NCI-H226 (cell line): ENCODE data around the gene NLK.
"Not testable (repeated sequence)": the region's sequence is repeated elsewhere in the genome, so short reads cannot be mapped to it uniquely, and the experiment has no call there.

Source experiments
- DNase-seq: peaks from one replicate; pipeline ENCODE4 v3.0.0-alpha.2; 2015

Gene NLK

DNA sequence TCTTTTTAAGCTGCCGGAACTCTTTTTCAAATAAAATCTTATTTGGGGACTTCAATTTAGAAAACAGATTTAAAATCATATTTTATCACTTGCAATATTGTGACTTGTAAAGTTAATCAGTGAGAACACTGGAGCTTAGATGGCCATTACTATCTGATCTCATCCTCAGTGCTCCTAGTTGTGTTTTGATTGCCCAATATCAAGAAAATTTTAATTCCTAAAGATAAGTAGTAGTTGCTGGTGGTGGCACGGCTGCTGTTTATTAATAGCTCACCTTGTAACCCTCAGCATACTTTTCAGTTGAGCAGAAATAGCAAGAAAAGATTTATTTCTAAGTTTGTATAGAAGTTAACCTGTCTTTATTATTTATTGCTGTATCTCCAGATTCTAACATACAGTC lies 124.0 kb downstream of the NLK start:
- no peak for DNase-seq

- DNase-seq, result no peak
These were observed 127.3 kb downstream of the NLK start for GRCh38 chr17:28169621-28170349.

GRCh38 chr17:28170771-28171170 lies 128.3 kb downstream of the NLK start:
- no peak for DNase-seq

DNA sequence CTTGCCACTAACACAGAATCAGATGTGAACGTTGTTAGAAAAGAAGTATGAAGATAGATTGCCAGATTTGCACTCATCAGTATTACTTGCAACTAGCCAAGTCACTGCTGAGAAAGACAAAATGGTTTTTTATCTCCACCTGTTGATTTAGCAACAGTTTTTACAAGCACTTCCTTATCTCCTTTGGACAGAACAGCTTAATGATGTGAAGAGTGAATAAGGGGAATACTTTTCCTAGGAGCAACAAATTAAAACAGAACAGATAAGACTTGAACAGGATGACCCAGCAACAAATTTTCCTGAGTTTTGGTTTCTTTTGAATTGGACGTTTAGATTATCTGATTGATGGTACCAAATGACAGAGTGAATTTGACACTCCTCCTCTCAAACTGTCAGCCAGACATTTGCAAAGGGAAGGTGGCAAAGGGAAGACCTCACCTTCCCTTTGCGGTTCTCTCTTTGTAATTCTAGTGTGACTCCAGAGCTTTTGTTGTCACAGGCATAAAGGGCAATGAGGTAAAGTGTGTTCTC lies 130.6 kb downstream of the NLK start:
- DNase-seq, result peak; percentile 43

GRCh38 chr17:28173801-28174200 lies 131.3 kb downstream of the NLK start:
- peak; percentile 13 for DNase-seq

DNA sequence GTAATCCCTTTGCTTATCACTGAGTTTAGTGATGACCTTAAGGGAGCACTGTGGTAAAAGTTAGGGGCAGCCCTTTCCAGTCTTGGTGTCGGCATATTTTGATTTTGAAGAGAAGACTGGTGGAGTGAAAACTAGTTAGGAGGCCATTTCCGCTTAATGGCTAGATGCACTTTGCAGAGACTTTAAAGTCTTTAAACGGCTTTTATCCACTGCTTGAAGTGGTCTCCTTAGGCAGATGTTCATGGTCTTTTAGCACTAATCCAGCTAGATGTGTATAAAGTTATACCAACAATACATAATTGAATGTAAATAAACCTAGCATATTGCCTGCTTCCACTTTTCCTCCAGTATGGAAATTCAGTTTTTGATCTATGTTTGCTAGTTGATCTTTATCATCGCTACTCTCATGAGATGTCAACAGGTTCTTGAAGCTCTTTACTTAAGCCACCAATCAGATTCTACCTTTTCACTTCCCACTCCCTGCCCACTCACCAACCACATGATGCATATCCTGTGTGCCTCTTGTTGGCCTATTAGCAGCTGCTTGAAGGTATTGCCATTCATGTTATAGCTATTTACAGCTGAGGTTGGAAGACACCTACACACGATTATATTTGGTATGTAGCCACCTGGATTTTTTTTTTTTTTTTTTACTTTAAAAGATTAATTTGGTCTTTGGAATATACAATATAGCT lies 132.0 kb downstream of the NLK start:
- no peak for DNase-seq

DNA sequence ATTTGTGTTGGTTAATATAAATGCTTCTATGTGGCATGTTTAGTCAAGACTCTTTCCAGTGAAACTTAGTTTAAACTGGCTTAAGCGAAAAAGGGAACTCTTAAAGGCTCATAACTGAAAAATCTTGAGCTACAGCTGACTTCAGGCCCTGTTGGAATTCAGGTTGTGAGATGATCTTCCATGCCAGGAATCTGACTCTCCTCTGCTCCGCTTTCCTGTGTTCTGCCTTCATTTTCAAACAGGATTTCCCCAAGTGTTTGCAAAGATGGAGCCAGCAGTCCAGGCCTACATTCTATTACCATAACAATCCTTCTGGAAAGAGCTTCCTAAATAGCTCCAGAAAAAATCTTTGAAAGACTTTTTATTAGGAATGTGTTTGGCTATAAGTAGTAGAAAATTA lies 134.9 kb downstream of the NLK start:
- no peak for DNase-seq

DNA sequence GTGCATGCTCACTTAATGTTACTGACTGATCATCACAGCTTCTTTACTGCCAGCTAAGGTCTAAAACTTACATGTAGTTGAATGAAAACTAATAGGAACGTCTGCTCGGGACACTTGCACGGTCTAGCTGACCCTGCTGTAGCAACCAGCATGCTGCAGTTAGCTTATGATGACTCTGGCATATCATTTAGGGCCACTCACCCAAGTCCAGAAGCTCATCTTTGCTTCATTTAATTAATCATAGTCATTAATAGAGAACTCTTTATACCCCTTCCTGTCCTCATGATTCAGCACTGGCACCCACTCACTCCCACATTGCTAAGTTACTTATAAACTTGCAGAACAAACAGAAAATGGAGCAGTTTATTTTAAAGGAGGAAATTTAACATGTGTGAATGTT lies 136.3 kb downstream of the NLK start:
- DNase-seq, result no peak

GRCh38 chr17:28180449-28180848 lies 138.0 kb downstream of the NLK start:
- no peak for DNase-seq

GRCh38 chr17:28181568-28181967 lies 139.1 kb downstream of the NLK start:
- no peak for DNase-seq

DNA sequence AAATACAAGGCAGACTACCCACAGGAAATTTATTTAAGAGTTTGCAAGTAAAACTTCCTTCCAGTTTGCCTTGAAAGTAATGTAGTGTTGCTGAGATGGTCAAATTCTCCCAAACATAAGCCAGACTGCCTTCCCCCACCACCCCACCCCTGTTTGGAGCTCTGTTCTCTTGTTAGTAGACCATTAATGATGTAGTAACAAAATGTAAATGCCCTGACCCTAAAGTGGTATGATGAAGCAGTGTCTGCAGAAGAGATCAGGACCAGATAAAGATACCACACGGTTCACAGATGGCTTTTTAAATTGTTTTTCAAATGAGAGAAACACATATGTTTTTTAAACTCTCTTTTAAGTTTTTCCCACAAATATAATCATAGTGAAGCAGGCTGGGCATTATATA lies 140.1 kb downstream of the NLK start:
- no peak for DNase-seq

GRCh38 chr17:28185658-28186057 lies 143.2 kb downstream of the NLK start:
- DNase-seq, result no peak

- not testable (repeated sequence) for DNase-seq
These were observed 144.0 kb downstream of the NLK start for GRCh38 chr17:28186472-28186871.

DNA sequence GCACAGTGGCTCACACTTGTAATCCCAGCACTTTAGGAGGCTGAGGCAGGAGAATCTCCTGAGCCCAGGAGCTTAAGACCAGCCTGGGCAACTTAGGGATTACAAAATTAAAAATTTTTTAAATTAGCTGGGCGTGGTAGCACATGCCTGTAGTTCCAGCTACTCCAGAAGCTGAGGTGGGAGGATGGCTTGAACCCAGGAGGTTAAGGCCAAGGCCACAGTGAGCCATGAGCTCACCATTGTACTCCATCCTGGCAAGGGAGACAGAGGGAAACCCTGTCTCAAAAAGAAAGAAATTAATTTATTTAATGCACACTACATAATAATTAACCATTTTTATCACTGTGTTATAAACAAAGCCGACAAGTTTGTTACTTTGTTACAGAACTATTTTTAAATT lies 145.5 kb downstream of the NLK start:
- no peak for DNase-seq

GRCh38 chr17:28188841-28189263 lies 146.4 kb downstream of the NLK start:
- DNase-seq, result no peak

- no peak for DNase-seq
These were observed 147.2 kb downstream of the NLK start for GRCh38 chr17:28189667-28190066.

GRCh38 chr17:28191018-28191417 lies 148.5 kb downstream of the NLK start:
- DNase-seq, result no peak

- DNase-seq, result no peak
These were observed 150.8 kb downstream of the NLK start for GRCh38 chr17:28193241-28193640.

DNA sequence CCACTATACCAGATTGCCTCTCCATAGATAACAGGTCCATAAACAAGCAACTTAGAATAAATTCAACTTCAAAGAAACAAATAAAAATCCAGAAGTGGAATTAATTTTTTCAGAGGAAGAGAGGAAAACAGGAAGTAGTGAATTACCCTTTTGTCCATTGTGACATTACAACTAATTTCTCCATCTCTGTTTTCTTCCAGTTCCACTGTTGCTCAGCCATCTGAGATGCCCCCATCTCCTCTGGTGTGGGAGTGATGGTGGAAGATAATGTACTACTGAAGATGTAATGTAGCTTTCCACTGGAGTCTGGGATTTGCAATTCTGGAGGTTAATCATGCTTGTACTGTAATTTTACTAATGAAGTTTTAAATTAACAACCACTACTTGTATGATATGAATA lies 151.9 kb downstream of the NLK start:
- no peak for DNase-seq

DNA sequence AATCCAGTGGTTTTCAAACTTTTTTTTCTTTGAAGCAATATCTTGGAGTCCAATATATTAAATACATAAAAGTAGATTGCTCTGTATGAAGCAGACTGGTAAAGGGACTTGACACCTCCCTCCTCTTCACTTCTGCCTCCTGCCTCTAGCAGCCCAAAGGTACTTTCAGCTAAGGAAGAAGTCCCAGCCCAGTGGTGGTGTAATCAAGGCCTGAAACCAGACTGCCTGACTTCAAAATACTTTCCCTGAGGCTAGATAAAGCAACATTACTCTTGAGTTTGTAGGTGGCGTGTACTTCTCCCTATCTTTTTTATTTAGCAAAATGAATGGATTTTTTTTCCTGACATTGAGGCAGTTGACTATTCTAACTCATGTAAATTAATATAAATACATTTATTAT lies 154.2 kb downstream of the NLK start:
- no peak for DNase-seq

GRCh38 chr17:28199115-28199514 lies 156.6 kb downstream of the NLK start:
- DNase-seq, result no peak

DNA sequence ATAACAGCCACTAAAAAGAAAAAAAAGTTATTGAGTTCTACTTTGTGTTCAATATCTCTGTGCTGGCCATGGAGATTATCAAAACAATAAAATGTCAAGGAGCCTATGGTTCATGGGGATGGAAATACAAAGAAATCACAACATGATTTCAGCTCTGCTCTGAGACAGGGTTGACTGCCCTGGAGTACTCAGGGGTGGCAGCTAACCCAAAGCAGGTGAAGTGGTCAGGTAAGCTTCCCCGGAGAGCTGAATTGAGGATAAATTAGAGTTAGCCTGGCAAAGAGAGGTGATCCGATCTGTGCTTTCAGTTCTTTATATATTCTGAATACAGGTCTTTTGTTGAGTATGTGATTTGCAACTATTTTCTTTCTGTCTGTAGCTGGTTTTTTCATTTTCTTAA lies 157.3 kb downstream of the NLK start:
- DNase-seq, result no peak

GRCh38 chr17:28201315-28201714 lies 158.8 kb downstream of the NLK start:
- no peak for DNase-seq

DNA sequence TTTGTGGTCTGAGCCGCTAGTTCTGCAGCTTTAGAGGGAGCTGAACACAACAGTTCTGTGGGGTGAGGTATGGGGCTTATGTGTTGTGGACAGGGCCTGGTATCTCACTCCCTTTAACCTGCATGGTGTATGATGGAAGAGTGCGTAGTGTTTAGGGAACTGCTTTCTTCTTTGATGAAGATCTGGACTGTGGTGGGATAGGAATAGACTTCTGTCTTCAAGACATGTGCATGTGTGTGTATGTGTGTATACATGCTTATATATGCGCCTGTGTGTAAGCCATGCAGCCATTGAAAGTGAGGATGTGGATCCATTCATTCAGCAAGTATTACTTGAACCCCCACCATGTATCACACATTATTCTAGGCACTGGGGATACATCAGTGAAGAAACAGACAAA lies 161.8 kb downstream of the NLK start:
- DNase-seq, result no peak

GRCh38 chr17:28204751-28205150 lies 162.3 kb downstream of the NLK start:
- peak; percentile 54 for DNase-seq
